HEK293 (cell line): ENCODE measurements around the gene PRELID2.

Experiments used
- BCL6B ChIP-seq: fragments of 450-650 bp; formaldehyde crosslinking; IDR thresholded peaks from 2 replicates; pipeline ENCODE4 v1.5.1; 2017; ENCODE audit warnings: missing biosample characterization, missing genetic modification characterization
- FEZF1 ChIP-seq: fragments of 450-650 bp; formaldehyde crosslinking; IDR thresholded peaks from 2 replicates; pipeline ENCODE4 v1.5.1; 2016; ENCODE audit warnings: missing biosample characterization, missing genetic modification characterization
- GFI1B ChIP-seq: fragments of 450-650 bp; formaldehyde crosslinking; IDR thresholded peaks from 2 replicates; pipeline ENCODE4 v1.5.1; 2016; ENCODE audit warnings: missing biosample characterization, missing genetic modification characterization
- GLIS1 ChIP-seq: fragments of 450-650 bp; formaldehyde crosslinking; IDR thresholded peaks from 2 replicates; pipeline ENCODE4 v1.5.1; 2016; ENCODE audit warnings: missing biosample characterization, missing genetic modification characterization
- KLF10 ChIP-seq: fragments of 450-650 bp; IDR thresholded peaks from 2 replicates; pipeline ENCODE4 v1.5.1; 2018; ENCODE audit warnings: missing biosample characterization, mild to moderate bottlenecking, missing genetic modification characterization
- KLF8 ChIP-seq: fragments of 450-650 bp; formaldehyde crosslinking; IDR thresholded peaks from 2 replicates; pipeline ENCODE4 v1.5.1; 2016; ENCODE audit warnings: missing biosample characterization, missing genetic modification characterization
- OSR2 ChIP-seq: fragments of 450-650 bp; formaldehyde crosslinking; IDR thresholded peaks from 2 replicates; pipeline ENCODE4 v1.5.1; 2016; ENCODE audit warnings: missing biosample characterization, missing genetic modification characterization
- OVOL3 ChIP-seq: fragments of 450-650 bp; formaldehyde crosslinking; IDR thresholded peaks from 2 replicates; pipeline ENCODE4 v1.5.1; 2016; ENCODE audit warnings: missing biosample characterization, missing genetic modification characterization
- PATZ1 ChIP-seq: fragments of 450-650 bp; formaldehyde crosslinking; IDR thresholded peaks from 2 replicates; pipeline ENCODE4 v1.5.1; 2016; ENCODE audit warnings: missing biosample characterization, missing genetic modification characterization
- PRDM6 ChIP-seq: fragments of 450-650 bp; formaldehyde crosslinking; IDR thresholded peaks from 2 replicates; pipeline ENCODE4 v1.5.1; 2017; ENCODE audit warnings: missing biosample characterization, missing genetic modification characterization
- SETDB1 ChIP-seq: IDR thresholded peaks from one replicate; pipeline ENCODE4 v1.6.1; 2017; ENCODE audit warnings: mild to moderate bottlenecking, low read length, moderate library complexity, mixed read lengths; ENCODE audit not compliant: insufficient read length
- TCF7L2 ChIP-seq: IDR thresholded peaks from 2 replicates; pipeline ENCODE4 v1.6.1; 2011; ENCODE audit warnings: low read depth, mild to moderate bottlenecking, inconsistent platforms, low read length, moderate library complexity, borderline replicate concordance
- ZBTB17 ChIP-seq: fragments of 450-650 bp; formaldehyde crosslinking; IDR thresholded peaks from 2 replicates; pipeline ENCODE4 v1.5.1; 2016; ENCODE audit warnings: missing biosample characterization, missing genetic modification characterization
- ZBTB49 ChIP-seq: fragments of 450-650 bp; formaldehyde crosslinking; IDR thresholded peaks from 2 replicates; pipeline ENCODE4 v1.5.1; 2016; ENCODE audit warnings: missing biosample characterization, missing genetic modification characterization, low read depth
- ZBTB8A ChIP-seq: fragments of 450-650 bp; formaldehyde crosslinking; IDR thresholded peaks from 2 replicates; pipeline ENCODE4 v1.5.1; 2016; ENCODE audit warnings: missing biosample characterization, missing genetic modification characterization
- ZIC2 ChIP-seq: fragments of 450-650 bp; formaldehyde crosslinking; IDR thresholded peaks from 2 replicates; pipeline ENCODE4 v1.5.1; 2016; ENCODE audit warnings: missing biosample characterization, missing genetic modification characterization
- ZNF121 ChIP-seq: fragments of 450-650 bp; formaldehyde crosslinking; IDR thresholded peaks from 2 replicates; pipeline ENCODE4 v1.5.1; 2016; ENCODE audit warnings: missing biosample characterization, missing genetic modification characterization
- ZNF132 ChIP-seq: fragments of 450-650 bp; formaldehyde crosslinking; IDR thresholded peaks from 2 replicates; pipeline ENCODE4 v1.5.1; 2017; ENCODE audit warnings: missing biosample characterization, missing genetic modification characterization, borderline replicate concordance
- ZNF133 ChIP-seq: fragments of 450-650 bp; formaldehyde crosslinking; IDR thresholded peaks from 2 replicates; pipeline ENCODE4 v1.5.1; 2016; ENCODE audit warnings: missing biosample characterization, missing genetic modification characterization
- ZNF175 ChIP-seq: fragments of 450-650 bp; formaldehyde crosslinking; IDR thresholded peaks from 2 replicates; pipeline ENCODE4 v1.5.1; 2016; ENCODE audit warnings: missing biosample characterization, missing genetic modification characterization
- ZNF24 ChIP-seq: fragments of 450-650 bp; formaldehyde crosslinking; IDR thresholded peaks from 2 replicates; pipeline ENCODE4 v1.5.1; 2016; ENCODE audit warnings: missing biosample characterization, missing genetic modification characterization
- ZNF266 ChIP-seq: fragments of 450-650 bp; formaldehyde crosslinking; IDR thresholded peaks from 2 replicates; pipeline ENCODE4 v1.5.1; 2016; ENCODE audit warnings: missing biosample characterization, missing genetic modification characterization, low read depth
- ZNF341 ChIP-seq: fragments of 450-650 bp; formaldehyde crosslinking; IDR thresholded peaks from 2 replicates; pipeline ENCODE4; 2016; ENCODE audit warnings: low read depth, missing biosample characterization, missing genetic modification characterization
- ZNF394 ChIP-seq: fragments of 450-650 bp; formaldehyde crosslinking; IDR thresholded peaks from 2 replicates; pipeline ENCODE4 v1.5.1; 2016; ENCODE audit warnings: missing biosample characterization, missing genetic modification characterization, mild to moderate bottlenecking, moderate library complexity, borderline replicate concordance
- ZNF416 ChIP-seq: fragments of 450-650 bp; formaldehyde crosslinking; IDR thresholded peaks from 2 replicates; pipeline ENCODE4 v1.5.1; 2016; ENCODE audit warnings: missing biosample characterization, missing genetic modification characterization
- ZNF423 ChIP-seq: fragments of 450-650 bp; formaldehyde crosslinking; IDR thresholded peaks from 2 replicates; pipeline ENCODE4 v1.5.1; 2016; ENCODE audit warnings: missing biosample characterization, missing genetic modification characterization
- ZNF530 ChIP-seq: fragments of 450-650 bp; formaldehyde crosslinking; IDR thresholded peaks from 2 replicates; pipeline ENCODE4 v1.5.1; 2016; ENCODE audit warnings: low read depth, missing biosample characterization, missing genetic modification characterization
- ZNF561 ChIP-seq: fragments of 450-650 bp; IDR thresholded peaks from 2 replicates; pipeline ENCODE4 v1.5.1; 2018; ENCODE audit warnings: missing biosample characterization, missing genetic modification characterization, borderline replicate concordance
- ZNF580 ChIP-seq: fragments of 450-650 bp; formaldehyde crosslinking; IDR thresholded peaks from 2 replicates; pipeline ENCODE4 v1.5.1; 2016; ENCODE audit warnings: missing biosample characterization, missing genetic modification characterization
- ZNF654 ChIP-seq: fragments of 450-650 bp; formaldehyde crosslinking; IDR thresholded peaks from 2 replicates; pipeline ENCODE4 v1.5.1; 2016; ENCODE audit warnings: low read depth, missing biosample characterization, missing genetic modification characterization
- ZNF658 ChIP-seq: fragments of 450-650 bp; formaldehyde crosslinking; IDR thresholded peaks from 2 replicates; pipeline ENCODE4; 2016; ENCODE audit warnings: missing biosample characterization, missing genetic modification characterization
- ZNF843 ChIP-seq: fragments of 450-650 bp; formaldehyde crosslinking; IDR thresholded peaks from 2 replicates; pipeline ENCODE4 v1.5.1; 2016; ENCODE audit warnings: missing biosample characterization, missing genetic modification characterization
- ZSCAN30 ChIP-seq: fragments of 450-650 bp; IDR thresholded peaks from 2 replicates; pipeline ENCODE4 v1.5.1; 2018; ENCODE audit warnings: missing biosample characterization, mild to moderate bottlenecking, missing genetic modification characterization, moderate library complexity
- ZXDB ChIP-seq: fragments of 450-650 bp; formaldehyde crosslinking; IDR thresholded peaks from 2 replicates; pipeline ENCODE4 v1.5.1; 2016; ENCODE audit warnings: missing biosample characterization, missing genetic modification characterization

The PRELID2 gene

GRCh38 chr5:145768863-145769262 is 66.3 kb downstream of the PRELID2 start (continued):
- TF ChIP-seq ZNF416, result no peak
- 0 out of 2 replicates have a peak, but pooled peaks have one; percentile 25 for TF ChIP-seq ZSCAN30
- peak; percentile 70 for TF ChIP-seq ZNF843 (tag by site-specific recombination)
- no peak for TF ChIP-seq ZNF423 (tag by site-specific recombination)
- no peak for TF ChIP-seq KLF10
- no peak for TF ChIP-seq ZNF654
- no peak for TF ChIP-seq ZNF658 (tag by site-specific recombination)
- no peak for TF ChIP-seq ZNF341 (tag by site-specific recombination)
- TF ChIP-seq KLF8 (tag by site-specific recombination), result no peak
- TF ChIP-seq ZIC2 (tag by site-specific recombination), result peak; percentile 36; the same call in 1 of the 2 replicates
- no peak for TF ChIP-seq ZNF266 (tag by site-specific recombination)
- TF ChIP-seq ZNF132 (tag by site-specific recombination), result no peak
- no peak for TF ChIP-seq ZNF561 (tag by site-specific recombination)
- TF ChIP-seq OVOL3 (tag by site-specific recombination), result 0 out of 2 replicates have a peak, but pooled peaks have one; percentile 44
- no peak for TF ChIP-seq ZNF121 (tag by site-specific recombination)
- peak; percentile 29; the same call in 1 of the 2 replicates for TF ChIP-seq OSR2
- no peak for TF ChIP-seq ZNF175
- TF ChIP-seq ZBTB17 (tag by site-specific recombination), result no peak
- no peak for TF ChIP-seq ZNF24 (tag by site-specific recombination)
- peak; percentile 81 for TF ChIP-seq BCL6B (tag by site-specific recombination)
- 0 out of 2 replicates have a peak, but pooled peaks have one; percentile 21 for TF ChIP-seq ZXDB
- peak; percentile 88 for TF ChIP-seq FEZF1 (tag by site-specific recombination)
- no peak for TF ChIP-seq PATZ1
- TF ChIP-seq TCF7L2, result peak; percentile 95
- TF ChIP-seq GLIS1 (tag by site-specific recombination), result peak; percentile 80
- TF ChIP-seq ZNF530 (tag by site-specific recombination), result no peak
- TF ChIP-seq ZBTB8A, result peak; percentile 47; the same call in 1 of the 2 replicates
- TF ChIP-seq ZNF133 (tag by site-specific recombination), result peak; percentile 60
- no peak for TF ChIP-seq SETDB1
- peak; percentile 82 for TF ChIP-seq GFI1B (tag by site-specific recombination)
- no peak for TF ChIP-seq ZNF394 (tag by site-specific recombination)
- peak; percentile 86 for TF ChIP-seq ZNF580 (tag by site-specific recombination)
- TF ChIP-seq PRDM6 (tag by site-specific recombination), result peak; percentile 51; the same call in 1 of the 2 replicates
- TF ChIP-seq ZBTB49, result no peak
